IMR-90 (cell line): ENCODE results near the gene PRDX5. TPM values are rescaled to one million over a fixed set of nuclear protein-coding genes. Genes with fewer than 3 reads are reported as not detected.

ENCODE experiments used
- ATAC-seq: fragments of 200-7000 bp; cut with Tn5 transposase; 2 replicates; pipeline ENCODE4 v1.9.1; 2020; ENCODE audit warnings: low read depth, mild to moderate bottlenecking, moderate library complexity
- BruUV-seq: library from RNA; stranded (reverse); fragments of 400-500 nt; replicated peaks from 2 replicates; lab custom pipeline; 2021; lab: Mats Ljungman, UMichigan
- CTCF ChIA-PET: fragments of 300-600 bp; formaldehyde crosslinking; extraction: SDS; loops from one replicate; lab custom pipeline; 2021; ENCODE audit warnings: antibody characterized with exemption; lab: Yijun Ruan, JAX
- POLR2A ChIA-PET: fragments of 300-600 bp; sonication (Branson Sonifier 250); formaldehyde crosslinking; loops from one replicate; lab custom pipeline; 2022; ENCODE audit warnings: antibody characterized with exemption; ENCODE audit not compliant: unreplicated experiment; lab: Charles Lee
- DNase-seq: peaks from one replicate; pipeline ENCODE4 v3.0.0; 2013
- H2AFZ ChIP-seq: replicated peaks from 2 replicates; pipeline ENCODE3; 2013; ENCODE audit warnings: low read length, mild to moderate bottlenecking; ENCODE audit not compliant: poor library complexity
- H2AK5ac ChIP-seq: 2 replicates; pipeline ENCODE4 v1.6.1; 2013; ENCODE audit warnings: low read depth, low read length, inconsistent platforms
- H2AK9ac ChIP-seq: replicated peaks from 2 replicates; pipeline ENCODE3; 2013; ENCODE audit warnings: mild to moderate bottlenecking, low read depth, low read length, moderate library complexity; ENCODE audit not compliant: poor library complexity
- H2BK120ac ChIP-seq: 2 replicates; pipeline ENCODE4 v1.6.1; 2013; ENCODE audit warnings: low read depth, low read length, inconsistent platforms
- H2BK15ac ChIP-seq: 3 replicates; pipeline ENCODE4 v1.6.1; 2013; ENCODE audit warnings: low read depth, low read length, inconsistent platforms
- H2BK20ac ChIP-seq: 2 replicates; pipeline ENCODE4 v1.6.1; 2013; ENCODE audit warnings: low read depth, mild to moderate bottlenecking, inconsistent platforms, low read length, moderate library complexity
- H2BK5ac ChIP-seq: 2 replicates; pipeline ENCODE4 v1.6.1; 2013; ENCODE audit warnings: mild to moderate bottlenecking, low read depth, low read length, inconsistent platforms; ENCODE audit not compliant: poor library complexity, severe bottlenecking
- H3K14ac ChIP-seq: replicated peaks from 2 replicates; pipeline ENCODE4 v1.6.1; 2013; ENCODE audit warnings: low read depth, low read length, inconsistent platforms
- H3K18ac ChIP-seq: 2 replicates; pipeline ENCODE4 v1.6.1; 2013; ENCODE audit warnings: low read depth, low read length, control low read depth
- H3K23ac ChIP-seq: 2 replicates; pipeline ENCODE4 v1.6.1; 2013; ENCODE audit warnings: low read depth, low read length, inconsistent platforms
- H3K27ac ChIP-seq: 2 replicates; pipeline ENCODE4 v1.5.1; 2013; ENCODE audit warnings: mild to moderate bottlenecking, control low read depth, low read length; ENCODE audit not compliant: insufficient read depth
- H3K27me3 ChIP-seq: 2 replicates; pipeline ENCODE4 v1.6.1; 2013; ENCODE audit warnings: low read length; ENCODE audit not compliant: control insufficient read depth, insufficient read depth
- H3K36me3 ChIP-seq: 2 replicates; pipeline ENCODE4 v1.6.1; 2013; ENCODE audit warnings: low read length, mixed read lengths; ENCODE audit not compliant: control insufficient read depth, insufficient read depth
- H3K4ac ChIP-seq: 2 replicates; pipeline ENCODE4 v1.6.1; 2013; ENCODE audit warnings: low read depth, low read length, inconsistent platforms
- H3K4me1 ChIP-seq: 2 replicates; pipeline ENCODE4 v1.6.1; 2013; ENCODE audit warnings: low read length, mixed read lengths; ENCODE audit not compliant: control insufficient read depth, insufficient read depth
- H3K4me2 ChIP-seq: 2 replicates; pipeline ENCODE4 v1.6.1; 2013; ENCODE audit warnings: low read depth, mild to moderate bottlenecking, control low read depth, low read length, moderate library complexity
- H3K4me3 ChIP-seq: 2 replicates; pipeline ENCODE4 v1.5.1; 2013; ENCODE audit warnings: low read depth, mild to moderate bottlenecking, control low read depth, low read length, moderate library complexity; ENCODE audit not compliant: insufficient read depth
- H3K56ac ChIP-seq: 2 replicates; pipeline ENCODE4 v1.6.1; 2013; ENCODE audit warnings: low read length, inconsistent platforms; ENCODE audit not compliant: insufficient read depth; ENCODE audit errors: extremely low read depth
- H3K79me1 ChIP-seq, 2 experiments: 2 replicates each; pipeline ENCODE4 v1.6.1; 2013; ENCODE audit warnings: low read length in 2 of 2, inconsistent platforms in 1 of 2, low read depth in 1 of 2
- H3K9ac ChIP-seq: 2 replicates; pipeline ENCODE4 v1.6.1; 2013; ENCODE audit warnings: low read depth, low read length, control low read depth
- H3K9me1 ChIP-seq: 2 replicates; pipeline ENCODE4 v1.6.1; 2013; ENCODE audit warnings: low read length, inconsistent platforms; ENCODE audit not compliant: insufficient read depth
- H3K9me3 ChIP-seq: 2 replicates; pipeline ENCODE4 v1.6.1; 2013; ENCODE audit warnings: low read length; ENCODE audit not compliant: control insufficient read depth, insufficient read depth
- H4K20me1 ChIP-seq: 2 replicates; pipeline ENCODE4 v1.6.1; 2013; ENCODE audit warnings: low read length, inconsistent platforms; ENCODE audit not compliant: insufficient read depth
- H4K5ac ChIP-seq: 2 replicates; pipeline ENCODE4 v1.6.1; 2013; ENCODE audit warnings: mild to moderate bottlenecking, low read depth, low read length, control low read depth
- H4K8ac ChIP-seq, 2 experiments: 2 replicates each; pipeline ENCODE4 v1.6.1; 2013; ENCODE audit warnings: low read depth in 2 of 2, low read length in 2 of 2, control low read depth in 1 of 2, inconsistent platforms in 1 of 2
- H4K91ac ChIP-seq: 2 replicates; pipeline ENCODE4 v1.6.1; 2013; ENCODE audit warnings: low read depth, low read length, inconsistent platforms; ENCODE audit not compliant: insufficient read depth
- BHLHE40 ChIP-seq: fragments of 150-350 bp; IDR thresholded peaks from 2 replicates; pipeline ENCODE4 v1.6.1; 2016; ENCODE audit warnings: mild to moderate bottlenecking, low read depth, low read length
- CEBPB ChIP-seq: IDR thresholded peaks from 2 replicates; pipeline ENCODE4 v1.6.1; 2012; ENCODE audit warnings: low read depth, low read length, improper control_type of control experiment
- CHD1 ChIP-seq: IDR thresholded peaks from 2 replicates; pipeline ENCODE4 v1.6.1; 2012; ENCODE audit warnings: low read depth, low read length, improper control_type of control experiment
- CTCF ChIP-seq: conservative IDR thresholded peaks from 2 replicates; pipeline ENCODE4 v1.5.1; 2012; ENCODE audit warnings: mild to moderate bottlenecking, low read depth, low read length, improper control_type of control experiment
- FOS ChIP-seq: fragments of 150-350 bp; IDR thresholded peaks from 2 replicates; pipeline ENCODE4 v1.6.1; 2016; ENCODE audit warnings: low read depth, low read length
- MAFK ChIP-seq: IDR thresholded peaks from 2 replicates; pipeline ENCODE4 v1.6.1; 2012; ENCODE audit warnings: low read depth, low read length, improper control_type of control experiment
- MAZ ChIP-seq: IDR thresholded peaks from 2 replicates; pipeline ENCODE4 v1.6.1; 2012; ENCODE audit warnings: low read depth, mild to moderate bottlenecking, low read length, improper control_type of control experiment, moderate library complexity, borderline replicate concordance
- MXI1 ChIP-seq: IDR thresholded peaks from 2 replicates; pipeline ENCODE4 v1.6.1; 2012; ENCODE audit warnings: low read depth, mild to moderate bottlenecking, low read length, moderate library complexity, borderline replicate concordance
- NFE2L2 ChIP-seq: fragments of 150-350 bp; IDR thresholded peaks from 2 replicates; pipeline ENCODE4 v1.6.1; 2016; ENCODE audit warnings: low read depth, mild to moderate bottlenecking, low read length
- POLR2A ChIP-seq: IDR thresholded peaks from 2 replicates; pipeline ENCODE4 v1.6.1; 2012; ENCODE audit warnings: mild to moderate bottlenecking, low read depth, low read length
- RAD21 ChIP-seq: IDR thresholded peaks from 2 replicates; pipeline ENCODE4 v1.6.1; 2012; ENCODE audit warnings: low read length, improper control_type of control experiment
- RCOR1 ChIP-seq: IDR thresholded peaks from 2 replicates; pipeline ENCODE4 v1.6.1; 2012; ENCODE audit warnings: mild to moderate bottlenecking, low read length, improper control_type of control experiment; ENCODE audit not compliant: insufficient replicate concordance
- RFX5 ChIP-seq: IDR thresholded peaks from 2 replicates; pipeline ENCODE4 v1.8.0; 2012; ENCODE audit warnings: low read depth, mild to moderate bottlenecking, low read length, moderate library complexity
- SMC3 ChIP-seq: fragments of 150-350 bp; IDR thresholded peaks from 2 replicates; pipeline ENCODE4 v1.6.1; 2016; ENCODE audit warnings: low read depth, mild to moderate bottlenecking, antibody characterized with exemption, low read length, moderate library complexity
- WGBS, 2 experiments: methylation state at CpG; one replicate each; pipeline versions ENCODE4 v1.1.5 to v1.1.7; 2013; ENCODE audit warnings: missing lambda C conversion rate in 2 of 2; ENCODE audit not compliant: insufficient read length in 1 of 2; ENCODE audit errors: extremely low coverage in 2 of 2; 5-methylcytosine and 5-hydroxymethylcytosine counted together
- dilution Hi-C: fragments of 300-500 bp; cut with HindIII; formaldehyde crosslinking; loops from one replicate; pipeline ENCODE4 v1.14.3; 2018; ENCODE audit warnings: low sequenced_read_pairs; ENCODE audit not compliant: unreplicated experiment
- in situ Hi-C: fragments of 300-500 bp; cut with MboI; formaldehyde crosslinking; loops from 3 replicates; pipeline ENCODE4 v1.14.3; 2019; ENCODE audit warnings: low sequenced_read_pairs, inconsistent platforms, mixed read lengths
- intact Hi-C: fragments of 100-400 bp; cut with micrococcal nuclease; formaldehyde crosslinking; loops from 2 replicates; pipeline ENCODE4 v1.10.0; 2022
- polyA plus RNA-seq, 3 experiments: library from polyadenylated mRNA; depleted of rRNA; stranded (reverse); fragments of >200 nt; gene quantifications; 2 replicates each; pipeline ENCODE4 v1.2.3, GENCODE V29; 2012; ENCODE audit warnings: low replicate concordance in 1 of 3
- total RNA-seq: library from RNA; depleted of rRNA; stranded (reverse); fragments of >200 nt; gene quantifications from 2 replicates; pipeline ENCODE4 v1.2.3, GENCODE V29; 2012
- TF ChIP-seq, protein P1 (sequence below): fragments of 150-350 bp; IDR thresholded peaks from 2 replicates; pipeline ENCODE4 v1.6.1; 2017; ENCODE audit warnings: mild to moderate bottlenecking, antibody characterized with exemption, low read length, low read depth
- TF ChIP-seq, protein P2 (sequence below): fragments of 150-350 bp; IDR thresholded peaks from 2 replicates; pipeline ENCODE4 v1.6.1; 2016; ENCODE audit warnings: low read depth, mild to moderate bottlenecking, low read length, moderate library complexity, borderline replicate concordance

Gene PRDX5
- total and polyA plus RNA-seq, 2 of the 4 experiments (the other 2 are of a cell fraction) = 120 to 292 TPM

GRCh38 chr11:64297699-64298358 is 20.1 kb upstream of the PRDX5 start:
- no peak overlapping the region for H3K18ac ChIP-seq
- H3K4me2 ChIP-seq = no peak overlapping the region
- no peak overlapping the region for H2BK5ac ChIP-seq
- no peak overlapping the region for H3K9ac ChIP-seq
- no peak overlapping the region for H2AK9ac ChIP-seq
- no peak overlapping the region for H4K91ac ChIP-seq
- no peak overlapping the region for H3K23ac ChIP-seq
- TF ChIP-seq NFE2L2 (no peak), BHLHE40 (no peak), CEBPB (no peak), MAZ (no peak), MAFK (no peak), CHD1 (no peak), RFX5 (no peak), SMC3 (no peak), POLR2A (no peak), RCOR1 (no peak), CTCF (no peak), FOS (no peak), MXI1 (no peak), RAD21 (no peak)
- TF ChIP-seq, protein P1, sequence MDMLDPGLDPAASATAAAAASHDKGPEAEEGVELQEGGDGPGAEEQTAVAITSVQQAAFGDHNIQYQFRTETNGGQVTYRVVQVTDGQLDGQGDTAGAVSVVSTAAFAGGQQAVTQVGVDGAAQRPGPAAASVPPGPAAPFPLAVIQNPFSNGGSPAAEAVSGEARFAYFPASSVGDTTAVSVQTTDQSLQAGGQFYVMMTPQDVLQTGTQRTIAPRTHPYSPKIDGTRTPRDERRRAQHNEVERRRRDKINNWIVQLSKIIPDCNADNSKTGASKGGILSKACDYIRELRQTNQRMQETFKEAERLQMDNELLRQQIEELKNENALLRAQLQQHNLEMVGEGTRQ = no peak
- TF ChIP-seq, protein P2, sequence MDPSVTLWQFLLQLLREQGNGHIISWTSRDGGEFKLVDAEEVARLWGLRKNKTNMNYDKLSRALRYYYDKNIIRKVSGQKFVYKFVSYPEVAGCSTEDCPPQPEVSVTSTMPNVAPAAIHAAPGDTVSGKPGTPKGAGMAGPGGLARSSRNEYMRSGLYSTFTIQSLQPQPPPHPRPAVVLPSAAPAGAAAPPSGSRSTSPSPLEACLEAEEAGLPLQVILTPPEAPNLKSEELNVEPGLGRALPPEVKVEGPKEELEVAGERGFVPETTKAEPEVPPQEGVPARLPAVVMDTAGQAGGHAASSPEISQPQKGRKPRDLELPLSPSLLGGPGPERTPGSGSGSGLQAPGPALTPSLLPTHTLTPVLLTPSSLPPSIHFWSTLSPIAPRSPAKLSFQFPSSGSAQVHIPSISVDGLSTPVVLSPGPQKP = no peak
- H3K36me3 ChIP-seq = no peaks in the 10 kb centered on the region
- intact Hi-C loops = no loop called here
- H3K9me1 ChIP-seq = no peaks in the 10 kb centered on the region
- H3K27me3 ChIP-seq = peaks cover 78% of the 10 kb centered on the region
- H4K8ac ChIP-seq = no peak overlapping the region
- CTCF ChIA-PET = no interaction called here
- DNase-seq (no peak), ATAC-seq (no peak)
- no peak overlapping the region for H3K27ac ChIP-seq
- H3K4ac ChIP-seq = no peak overlapping the region
- POLR2A ChIA-PET = no interaction called here
- peaks cover 5% of the 10 kb centered on the region for H3K4me1 ChIP-seq
- H3K79me1 ChIP-seq = no peaks in the 10 kb centered on the region
- H4K20me1 ChIP-seq = peaks cover 4% of the 10 kb centered on the region; the same call in 1 of the 2 replicates
- H2AFZ ChIP-seq = no peak overlapping the region
- no peak overlapping the region for H2BK120ac ChIP-seq
- H3K4me3 ChIP-seq = no peak overlapping the region
- H3K9me3 ChIP-seq = no peaks in the 10 kb centered on the region
- H3K56ac ChIP-seq = no peak overlapping the region
- no peak overlapping the region for H2BK20ac ChIP-seq
- no peak overlapping the region for H2BK15ac ChIP-seq
- no peak overlapping the region for H3K14ac ChIP-seq
- H2AK5ac ChIP-seq = no peak overlapping the region
- WGBS, 2 experiments = 23% methylated on average over 9 of the region's 18 CpGs; no CpG with 5 or more reads in 1 of the 2 experiments
- BruUV-seq = no TSS peak
- H4K5ac ChIP-seq = no peak overlapping the region
- in situ Hi-C loops = no loop called here
- dilution Hi-C loops = no loop called here
